ENCODE measurements around the gene EFCAB6.

GRCh38 chr22:43818981-43819380 is 6.9 kb upstream of the EFCAB6 start:
- TF ChIP-seq POLR2A (IDR thresholded peaks at IDR 0.05; ENCODE audit: low read depth) (no peak), CTCF (IDR thresholded peaks at IDR 0.05) (no peak), EP300 (IDR thresholded peaks at IDR 0.05) (no peak)
